ENCODE measurements around the gene MAP3K15.

MAP3K15 gene

GRCh38 chrX:19343085-19343534, 172.2 kb downstream of the MAP3K15 start:
- DNase-seq: no peak

- no peak for DNase-seq
Measured at GRCh38 chrX:19342331-19342906, 172.9 kb downstream of the MAP3K15 start.

DNA sequence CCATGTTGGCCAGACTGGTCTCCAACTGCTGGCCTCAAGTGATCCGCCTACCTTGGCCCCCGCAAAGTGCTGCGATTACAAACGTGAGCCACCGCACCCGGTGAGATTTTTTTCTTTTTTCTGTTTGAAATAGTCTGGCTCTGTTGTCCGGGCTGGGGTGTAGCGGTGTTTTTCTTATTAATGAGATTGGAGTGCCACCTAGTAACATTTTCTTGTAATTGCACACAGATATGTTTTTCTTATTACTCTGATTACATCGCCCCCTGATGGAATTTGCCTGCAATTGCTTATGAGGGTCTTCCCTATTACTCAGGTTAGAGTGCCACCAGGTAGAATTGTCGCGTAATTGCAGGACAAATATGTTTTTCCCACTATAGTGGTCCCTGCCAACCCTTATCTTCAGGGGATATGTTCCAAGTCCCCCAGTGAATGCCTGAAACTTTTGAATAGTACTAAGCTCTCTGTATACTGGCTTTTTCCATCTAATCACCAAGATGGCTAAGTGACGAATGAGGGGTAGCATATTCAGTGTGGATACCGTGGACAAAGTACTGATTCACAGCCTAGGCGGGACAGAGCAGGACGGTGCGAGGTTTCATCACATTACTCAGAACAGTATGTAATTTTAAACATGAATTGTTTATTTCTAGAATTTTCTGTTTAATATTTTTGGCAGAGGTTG, 180.2 kb downstream of the MAP3K15 start:
- DNase-seq: no peak

- DNase-seq: no peak
Measured at GRCh38 chrX:19332983-19333382, 182.3 kb downstream of the MAP3K15 start.

GRCh38 chrX:19331831-19332230, 183.5 kb downstream of the MAP3K15 start:
- DNase-seq: no peak

DNA sequence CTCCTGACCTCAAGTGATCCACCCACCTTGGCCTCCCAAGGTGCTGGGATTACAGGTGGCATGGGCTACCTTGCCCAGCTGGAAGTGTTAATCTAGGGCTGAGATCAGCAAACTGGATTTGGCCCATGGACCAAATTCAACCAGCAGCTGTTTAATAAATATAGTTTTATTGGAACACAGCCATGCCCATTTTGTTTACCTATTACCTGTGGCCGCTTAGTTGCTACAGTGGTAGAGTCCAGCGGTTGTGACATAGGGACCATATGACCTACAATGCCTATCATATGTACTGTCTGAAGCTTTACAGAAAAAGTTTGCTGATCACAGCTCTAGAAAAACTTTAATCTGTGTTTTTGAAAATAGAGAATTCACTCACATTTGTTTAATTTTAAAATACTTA, 188.7 kb downstream of the MAP3K15 start:
- DNase-seq: no peak

All from COR-L47 (cell line).